HepG2 (cell line): ENCODE data around the gene KLHL33. TPM values are rescaled to one million over a fixed set of nuclear protein-coding genes. Genes with fewer than 3 reads are reported as not detected.

Source experiments
- CEBPB ChIP-seq: IDR thresholded peaks from 2 replicates; pipeline ENCODE4 v1.6.1; 2011; ENCODE audit warnings: low read depth, low read length, improper control_type of control experiment, borderline replicate concordance
- KLF12 ChIP-seq: sonication (generic); formaldehyde crosslinking; IDR thresholded peaks from 2 replicates; pipeline ENCODE4 v1.4.0; 2020; ENCODE audit warnings: missing genetic modification reagents, borderline replicate concordance
- NR2F2 ChIP-seq: IDR thresholded peaks from 2 replicates; pipeline ENCODE4 v1.6.1; 2012; ENCODE audit warnings: low read depth, inconsistent platforms, borderline replicate concordance
- REPIN1 ChIP-seq: sonication (generic); formaldehyde crosslinking; IDR thresholded peaks from 2 replicates; pipeline ENCODE4 v1.8.0; 2022; ENCODE audit warnings: missing genetic modification reagents, low read depth, mild to moderate bottlenecking, borderline replicate concordance
- ZKSCAN5 ChIP-seq: sonication (generic); formaldehyde crosslinking; IDR thresholded peaks from 2 replicates; pipeline ENCODE4 v1.5.1; 2020; ENCODE audit warnings: mild to moderate bottlenecking, missing genetic modification reagents
- ZMYM3 ChIP-seq: sonication (generic); formaldehyde crosslinking; IDR thresholded peaks from 2 replicates; pipeline ENCODE4 v1.5.1; 2020; ENCODE audit warnings: mild to moderate bottlenecking, missing genetic modification reagents
- ZNF12 ChIP-seq: sonication (generic); formaldehyde crosslinking; IDR thresholded peaks from 2 replicates; pipeline ENCODE4 v1.5.0; 2020; ENCODE audit warnings: missing genetic modification reagents
- ZNF205 ChIP-seq: IDR thresholded peaks from 2 replicates; pipeline ENCODE4 v1.6.1; 2018; ENCODE audit warnings: missing biosample characterization, missing genetic modification reagents
- ZNF224 ChIP-seq: sonication (generic); formaldehyde crosslinking; IDR thresholded peaks from 2 replicates; pipeline ENCODE4 v1.5.0; 2020; ENCODE audit warnings: mild to moderate bottlenecking, missing genetic modification reagents
- ZNF230 ChIP-seq: sonication (generic); formaldehyde crosslinking; IDR thresholded peaks from 2 replicates; pipeline ENCODE4 v1.4.0; 2020; ENCODE audit warnings: mild to moderate bottlenecking, missing genetic modification reagents
- ZNF446 ChIP-seq: sonication (generic); formaldehyde crosslinking; IDR thresholded peaks from 2 replicates; pipeline ENCODE4 v1.5.0; 2020; ENCODE audit warnings: mild to moderate bottlenecking, missing genetic modification reagents
- ZNF563 ChIP-seq: sonication (generic); formaldehyde crosslinking; IDR thresholded peaks from 2 replicates; pipeline ENCODE4 v1.8.0; 2022; ENCODE audit warnings: mild to moderate bottlenecking, moderate library complexity, missing genetic modification reagents
- ZNF749 ChIP-seq: sonication (generic); formaldehyde crosslinking; IDR thresholded peaks from 2 replicates; pipeline ENCODE4 v1.8.0; 2022; ENCODE audit warnings: mild to moderate bottlenecking, missing genetic modification reagents, moderate library complexity, borderline replicate concordance
- polyA plus RNA-seq, 8 experiments: library from polyadenylated mRNA; depleted of rRNA in 3 of 8; stranded (reverse) in 7 of 8; unstranded in 1 of 8; fragments of >200 nt; fragmentation: Illumina TruSeq in 4 of 8; extraction: Trizol in 4 of 8; gene quantifications; 2 replicates each; pipeline versions ENCODE4 v1.2.1 to v1.2.3, GENCODE V29; 2011 to 2016; ENCODE audit warnings: low read depth in 4 of 8, missing spikeins in 1 of 8, mixed read lengths in 1 of 8; ENCODE audit not compliant: insufficient read depth in 1 of 8
- total RNA-seq, 5 experiments: library from RNA; depleted of rRNA; stranded (reverse); fragments of >200 nt; fragmentation: Illumina TruSeq; extraction: Trizol; gene quantifications; 2 replicates each; pipeline ENCODE4 v1.2.3, GENCODE V29; 2016; ENCODE audit warnings: low read depth in 1 of 5
- TF ChIP-seq, protein P1 (sequence below): IDR thresholded peaks from 2 replicates; pipeline ENCODE4 v1.6.1; 2012; ENCODE audit warnings: low read length, improper control_type of control experiment
- TF ChIP-seq, protein P2 (sequence below): sonication (generic); formaldehyde crosslinking; IDR thresholded peaks from 2 replicates; pipeline ENCODE4 v1.9.0; 2021; ENCODE audit warnings: missing genetic modification reagents, borderline replicate concordance
- TF ChIP-seq, protein P3 (sequence below): sonication (generic); formaldehyde crosslinking; IDR thresholded peaks from 2 replicates; pipeline ENCODE4 v1.5.1; 2020; ENCODE audit warnings: missing genetic modification reagents, mild to moderate bottlenecking, borderline replicate concordance
- TF ChIP-seq, protein P4 (sequence below): sonication (generic); formaldehyde crosslinking; IDR thresholded peaks from 2 replicates; pipeline ENCODE4 v1.4.0; 2020; ENCODE audit warnings: missing genetic modification reagents, borderline replicate concordance
- TF ChIP-seq, protein P5 (sequence below): sonication (generic); formaldehyde crosslinking; IDR thresholded peaks from 2 replicates; pipeline ENCODE4 v1.8.1; 2023; ENCODE audit warnings: mild to moderate bottlenecking, missing genetic modification reagents

The KLHL33 gene
- total and polyA plus RNA-seq, 2 of the 13 experiments (the other 11 are each of a cell fraction or from before 2014, with no cell fraction given), result not detected

DNA sequence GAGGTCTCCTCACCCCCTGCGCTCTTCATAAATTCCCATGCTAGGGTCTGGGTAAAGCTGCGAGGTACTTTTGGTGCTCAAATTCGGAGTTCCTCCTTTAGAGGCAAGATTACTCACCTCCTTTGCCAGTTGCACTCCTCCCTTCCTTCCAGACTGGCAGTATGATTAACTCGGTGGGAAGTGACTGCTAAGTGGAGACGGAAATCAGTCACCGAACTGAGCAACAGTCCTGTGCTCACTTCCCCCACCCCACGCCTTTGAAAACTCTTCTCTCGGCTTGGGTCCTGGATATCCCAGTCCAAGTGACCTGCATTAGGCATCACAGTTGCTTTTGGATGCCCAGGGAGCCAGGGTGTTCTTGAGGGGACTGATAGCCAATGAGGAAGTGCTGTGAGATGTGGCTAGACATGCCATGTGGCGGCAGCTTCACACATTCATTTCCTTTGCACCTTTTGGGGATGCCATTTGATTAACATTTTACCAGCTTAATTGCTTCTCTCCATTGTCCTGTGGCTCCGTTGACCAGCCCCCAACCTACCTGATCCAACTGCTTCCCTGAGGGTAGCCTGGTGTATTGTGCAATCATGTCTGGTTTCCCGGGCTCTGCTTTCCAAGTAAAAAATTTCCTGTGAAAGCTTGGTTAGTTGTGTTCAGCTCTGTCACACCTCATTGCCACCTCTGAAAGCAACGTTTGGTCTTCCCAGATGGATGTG lies 34.1 kb upstream of the KLHL33 start (continued):
- TF ChIP-seq, protein P1, sequence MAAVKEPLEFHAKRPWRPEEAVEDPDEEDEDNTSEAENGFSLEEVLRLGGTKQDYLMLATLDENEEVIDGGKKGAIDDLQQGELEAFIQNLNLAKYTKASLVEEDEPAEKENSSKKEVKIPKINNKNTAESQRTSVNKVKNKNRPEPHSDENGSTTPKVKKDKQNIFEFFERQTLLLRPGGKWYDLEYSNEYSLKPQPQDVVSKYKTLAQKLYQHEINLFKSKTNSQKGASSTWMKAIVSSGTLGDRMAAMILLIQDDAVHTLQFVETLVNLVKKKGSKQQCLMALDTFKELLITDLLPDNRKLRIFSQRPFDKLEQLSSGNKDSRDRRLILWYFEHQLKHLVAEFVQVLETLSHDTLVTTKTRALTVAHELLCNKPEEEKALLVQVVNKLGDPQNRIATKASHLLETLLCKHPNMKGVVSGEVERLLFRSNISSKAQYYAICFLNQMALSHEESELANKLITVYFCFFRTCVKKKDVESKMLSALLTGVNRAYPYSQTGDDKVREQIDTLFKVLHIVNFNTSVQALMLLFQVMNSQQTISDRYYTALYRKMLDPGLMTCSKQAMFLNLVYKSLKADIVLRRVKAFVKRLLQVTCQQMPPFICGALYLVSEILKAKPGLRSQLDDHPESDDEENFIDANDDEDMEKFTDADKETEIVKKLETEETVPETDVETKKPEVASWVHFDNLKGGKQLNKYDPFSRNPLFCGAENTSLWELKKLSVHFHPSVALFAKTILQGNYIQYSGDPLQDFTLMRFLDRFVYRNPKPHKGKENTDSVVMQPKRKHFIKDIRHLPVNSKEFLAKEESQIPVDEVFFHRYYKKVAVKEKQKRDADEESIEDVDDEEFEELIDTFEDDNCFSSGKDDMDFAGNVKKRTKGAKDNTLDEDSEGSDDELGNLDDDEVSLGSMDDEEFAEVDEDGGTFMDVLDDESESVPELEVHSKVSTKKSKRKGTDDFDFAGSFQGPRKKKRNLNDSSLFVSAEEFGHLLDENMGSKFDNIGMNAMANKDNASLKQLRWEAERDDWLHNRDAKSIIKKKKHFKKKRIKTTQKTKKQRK, result no peak
- TF ChIP-seq ZNF230 (CRISPR knock-in tag) (no peak), ZKSCAN5 (CRISPR knock-in tag) (peak; percentile 79; the same call in 1 of the 2 replicates), NR2F2 (no peak), ZMYM3 (CRISPR knock-in tag) (no peak), REPIN1 (CRISPR knock-in tag) (0 out of 2 replicates have a peak, but pooled peaks have one; percentile 33), ZNF749 (no peak), ZNF12 (CRISPR knock-in tag) (0 out of 2 replicates have a peak, but pooled peaks have one; percentile 24), ZNF205 (CRISPR knock-in tag) (0 out of 2 replicates have a peak, but pooled peaks have one; percentile 45), ZNF224 (CRISPR knock-in tag) (no peak), ZNF446 (CRISPR knock-in tag) (0 out of 2 replicates have a peak, but pooled peaks have one; percentile 71), ZNF563 (CRISPR knock-in tag) (0 out of 2 replicates have a peak, but pooled peaks have one; percentile 14), CEBPB (peak; percentile 97), KLF12 (CRISPR knock-in tag) (no peak)
- TF ChIP-seq, protein P2, sequence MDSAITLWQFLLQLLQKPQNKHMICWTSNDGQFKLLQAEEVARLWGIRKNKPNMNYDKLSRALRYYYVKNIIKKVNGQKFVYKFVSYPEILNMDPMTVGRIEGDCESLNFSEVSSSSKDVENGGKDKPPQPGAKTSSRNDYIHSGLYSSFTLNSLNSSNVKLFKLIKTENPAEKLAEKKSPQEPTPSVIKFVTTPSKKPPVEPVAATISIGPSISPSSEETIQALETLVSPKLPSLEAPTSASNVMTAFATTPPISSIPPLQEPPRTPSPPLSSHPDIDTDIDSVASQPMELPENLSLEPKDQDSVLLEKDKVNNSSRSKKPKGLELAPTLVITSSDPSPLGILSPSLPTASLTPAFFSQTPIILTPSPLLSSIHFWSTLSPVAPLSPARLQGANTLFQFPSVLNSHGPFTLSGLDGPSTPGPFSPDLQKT (CRISPR knock-in tag), result no peak
- TF ChIP-seq, protein P3, sequence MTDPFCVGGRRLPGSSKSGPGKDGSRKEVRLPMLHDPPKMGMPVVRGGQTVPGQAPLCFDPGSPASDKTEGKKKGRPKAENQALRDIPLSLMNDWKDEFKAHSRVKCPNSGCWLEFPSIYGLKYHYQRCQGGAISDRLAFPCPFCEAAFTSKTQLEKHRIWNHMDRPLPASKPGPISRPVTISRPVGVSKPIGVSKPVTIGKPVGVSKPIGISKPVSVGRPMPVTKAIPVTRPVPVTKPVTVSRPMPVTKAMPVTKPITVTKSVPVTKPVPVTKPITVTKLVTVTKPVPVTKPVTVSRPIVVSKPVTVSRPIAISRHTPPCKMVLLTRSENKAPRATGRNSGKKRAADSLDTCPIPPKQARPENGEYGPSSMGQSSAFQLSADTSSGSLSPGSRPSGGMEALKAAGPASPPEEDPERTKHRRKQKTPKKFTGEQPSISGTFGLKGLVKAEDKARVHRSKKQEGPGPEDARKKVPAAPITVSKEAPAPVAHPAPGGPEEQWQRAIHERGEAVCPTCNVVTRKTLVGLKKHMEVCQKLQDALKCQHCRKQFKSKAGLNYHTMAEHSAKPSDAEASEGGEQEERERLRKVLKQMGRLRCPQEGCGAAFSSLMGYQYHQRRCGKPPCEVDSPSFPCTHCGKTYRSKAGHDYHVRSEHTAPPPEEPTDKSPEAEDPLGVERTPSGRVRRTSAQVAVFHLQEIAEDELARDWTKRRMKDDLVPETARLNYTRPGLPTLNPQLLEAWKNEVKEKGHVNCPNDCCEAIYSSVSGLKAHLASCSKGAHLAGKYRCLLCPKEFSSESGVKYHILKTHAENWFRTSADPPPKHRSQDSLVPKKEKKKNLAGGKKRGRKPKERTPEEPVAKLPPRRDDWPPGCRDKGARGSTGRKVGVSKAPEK (CRISPR knock-in tag), result peak; percentile 52; the same call in 1 of the 2 replicates
- TF ChIP-seq, protein P4, sequence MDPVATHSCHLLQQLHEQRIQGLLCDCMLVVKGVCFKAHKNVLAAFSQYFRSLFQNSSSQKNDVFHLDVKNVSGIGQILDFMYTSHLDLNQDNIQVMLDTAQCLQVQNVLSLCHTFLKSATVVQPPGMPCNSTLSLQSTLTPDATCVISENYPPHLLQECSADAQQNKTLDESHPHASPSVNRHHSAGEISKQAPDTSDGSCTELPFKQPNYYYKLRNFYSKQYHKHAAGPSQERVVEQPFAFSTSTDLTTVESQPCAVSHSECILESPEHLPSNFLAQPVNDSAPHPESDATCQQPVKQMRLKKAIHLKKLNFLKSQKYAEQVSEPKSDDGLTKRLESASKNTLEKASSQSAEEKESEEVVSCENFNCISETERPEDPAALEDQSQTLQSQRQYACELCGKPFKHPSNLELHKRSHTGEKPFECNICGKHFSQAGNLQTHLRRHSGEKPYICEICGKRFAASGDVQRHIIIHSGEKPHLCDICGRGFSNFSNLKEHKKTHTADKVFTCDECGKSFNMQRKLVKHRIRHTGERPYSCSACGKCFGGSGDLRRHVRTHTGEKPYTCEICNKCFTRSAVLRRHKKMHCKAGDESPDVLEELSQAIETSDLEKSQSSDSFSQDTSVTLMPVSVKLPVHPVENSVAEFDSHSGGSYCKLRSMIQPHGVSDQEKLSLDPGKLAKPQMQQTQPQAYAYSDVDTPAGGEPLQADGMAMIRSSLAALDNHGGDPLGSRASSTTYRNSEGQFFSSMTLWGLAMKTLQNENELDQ, result no peak
- TF ChIP-seq, protein P5, sequence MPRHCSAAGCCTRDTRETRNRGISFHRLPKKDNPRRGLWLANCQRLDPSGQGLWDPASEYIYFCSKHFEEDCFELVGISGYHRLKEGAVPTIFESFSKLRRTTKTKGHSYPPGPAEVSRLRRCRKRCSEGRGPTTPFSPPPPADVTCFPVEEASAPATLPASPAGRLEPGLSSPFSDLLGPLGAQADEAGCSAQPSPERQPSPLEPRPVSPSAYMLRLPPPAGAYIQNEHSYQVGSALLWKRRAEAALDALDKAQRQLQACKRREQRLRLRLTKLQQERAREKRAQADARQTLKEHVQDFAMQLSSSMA, result peak; percentile 14; the same call in 1 of the 2 replicates
